HL-60 (cell line): ENCODE results near the gene SH3GL3.

Experiments
- DNase-seq, 2 experiments: peaks; one replicate each; pipeline ENCODE4 v3.0.0-alpha.2; 2010 to 2020; ENCODE audit warnings: low read depth in 1 of 2, low spot score in 1 of 2
- H3K27ac ChIP-seq: fragments of 250-450 bp; sonication (Bioruptor Pico); replicated peaks from 2 replicates; pipeline ENCODE4 v1.5.1; 2020; ENCODE audit warnings: mild to moderate bottlenecking, moderate library complexity
- H3K27me3 ChIP-seq: fragments of 250-450 bp; sonication (Bioruptor Pico); 2 replicates; pipeline ENCODE4 v1.5.1; 2021; ENCODE audit warnings: mild to moderate bottlenecking, moderate library complexity; ENCODE audit not compliant: insufficient read depth, poor library complexity, severe bottlenecking
- H3K4me3 ChIP-seq: replicated peaks from 2 replicates; pipeline ENCODE4 v1.5.1; 2011; ENCODE audit warnings: mild to moderate bottlenecking, control low read depth, low read length; ENCODE audit not compliant: insufficient read depth
- GABPA ChIP-seq: IDR thresholded peaks from 2 replicates; pipeline ENCODE4 v1.6.1; 2012; ENCODE audit warnings: low read depth
- POLR2AphosphoS5 ChIP-seq: IDR thresholded peaks from 2 replicates; pipeline ENCODE4 v1.6.1; 2012; ENCODE audit warnings: low read depth
- SPI1 ChIP-seq: IDR thresholded peaks from 2 replicates; pipeline ENCODE4 v1.6.1; 2012; ENCODE audit warnings: low read depth, mild to moderate bottlenecking, borderline replicate concordance
- TF ChIP-seq, protein P1 (sequence below): IDR thresholded peaks from one replicate; pipeline ENCODE4 v1.5.1; 2011; ENCODE audit warnings: low read length, control low read depth, inconsistent platforms; ENCODE audit not compliant: insufficient read depth
- TF ChIP-seq, protein P2 (sequence below): IDR thresholded peaks from 2 replicates; pipeline ENCODE4 v1.6.1; 2012; ENCODE audit warnings: low read depth; ENCODE audit not compliant: insufficient replicate concordance

Gene SH3GL3

DNA sequence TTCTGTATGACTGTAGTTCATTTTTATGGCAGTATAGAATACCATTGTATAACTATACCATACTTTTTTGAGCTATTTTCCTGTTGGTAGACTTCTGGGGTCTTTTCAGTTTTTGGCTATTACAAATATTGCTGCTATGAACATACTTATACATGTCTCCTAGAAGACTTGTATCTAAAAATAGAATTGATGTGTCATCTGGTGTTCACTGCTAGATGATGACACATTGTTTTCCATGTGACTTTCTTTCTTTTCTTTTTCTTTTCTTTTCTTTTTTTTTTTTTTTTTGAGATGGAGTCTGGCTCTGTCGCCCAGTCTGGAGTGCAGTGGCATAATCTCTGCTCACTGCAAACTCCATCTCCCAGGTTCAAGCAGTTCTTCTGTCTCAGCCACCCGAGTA lies 69.8 kb downstream of the SH3GL3 start:
- TF ChIP-seq POLR2AphosphoS5: no peak
- TF ChIP-seq, protein P1, sequence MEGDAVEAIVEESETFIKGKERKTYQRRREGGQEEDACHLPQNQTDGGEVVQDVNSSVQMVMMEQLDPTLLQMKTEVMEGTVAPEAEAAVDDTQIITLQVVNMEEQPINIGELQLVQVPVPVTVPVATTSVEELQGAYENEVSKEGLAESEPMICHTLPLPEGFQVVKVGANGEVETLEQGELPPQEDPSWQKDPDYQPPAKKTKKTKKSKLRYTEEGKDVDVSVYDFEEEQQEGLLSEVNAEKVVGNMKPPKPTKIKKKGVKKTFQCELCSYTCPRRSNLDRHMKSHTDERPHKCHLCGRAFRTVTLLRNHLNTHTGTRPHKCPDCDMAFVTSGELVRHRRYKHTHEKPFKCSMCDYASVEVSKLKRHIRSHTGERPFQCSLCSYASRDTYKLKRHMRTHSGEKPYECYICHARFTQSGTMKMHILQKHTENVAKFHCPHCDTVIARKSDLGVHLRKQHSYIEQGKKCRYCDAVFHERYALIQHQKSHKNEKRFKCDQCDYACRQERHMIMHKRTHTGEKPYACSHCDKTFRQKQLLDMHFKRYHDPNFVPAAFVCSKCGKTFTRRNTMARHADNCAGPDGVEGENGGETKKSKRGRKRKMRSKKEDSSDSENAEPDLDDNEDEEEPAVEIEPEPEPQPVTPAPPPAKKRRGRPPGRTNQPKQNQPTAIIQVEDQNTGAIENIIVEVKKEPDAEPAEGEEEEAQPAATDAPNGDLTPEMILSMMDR: no peak
- TF ChIP-seq GABPA: no peak
- TF ChIP-seq, protein P2, sequence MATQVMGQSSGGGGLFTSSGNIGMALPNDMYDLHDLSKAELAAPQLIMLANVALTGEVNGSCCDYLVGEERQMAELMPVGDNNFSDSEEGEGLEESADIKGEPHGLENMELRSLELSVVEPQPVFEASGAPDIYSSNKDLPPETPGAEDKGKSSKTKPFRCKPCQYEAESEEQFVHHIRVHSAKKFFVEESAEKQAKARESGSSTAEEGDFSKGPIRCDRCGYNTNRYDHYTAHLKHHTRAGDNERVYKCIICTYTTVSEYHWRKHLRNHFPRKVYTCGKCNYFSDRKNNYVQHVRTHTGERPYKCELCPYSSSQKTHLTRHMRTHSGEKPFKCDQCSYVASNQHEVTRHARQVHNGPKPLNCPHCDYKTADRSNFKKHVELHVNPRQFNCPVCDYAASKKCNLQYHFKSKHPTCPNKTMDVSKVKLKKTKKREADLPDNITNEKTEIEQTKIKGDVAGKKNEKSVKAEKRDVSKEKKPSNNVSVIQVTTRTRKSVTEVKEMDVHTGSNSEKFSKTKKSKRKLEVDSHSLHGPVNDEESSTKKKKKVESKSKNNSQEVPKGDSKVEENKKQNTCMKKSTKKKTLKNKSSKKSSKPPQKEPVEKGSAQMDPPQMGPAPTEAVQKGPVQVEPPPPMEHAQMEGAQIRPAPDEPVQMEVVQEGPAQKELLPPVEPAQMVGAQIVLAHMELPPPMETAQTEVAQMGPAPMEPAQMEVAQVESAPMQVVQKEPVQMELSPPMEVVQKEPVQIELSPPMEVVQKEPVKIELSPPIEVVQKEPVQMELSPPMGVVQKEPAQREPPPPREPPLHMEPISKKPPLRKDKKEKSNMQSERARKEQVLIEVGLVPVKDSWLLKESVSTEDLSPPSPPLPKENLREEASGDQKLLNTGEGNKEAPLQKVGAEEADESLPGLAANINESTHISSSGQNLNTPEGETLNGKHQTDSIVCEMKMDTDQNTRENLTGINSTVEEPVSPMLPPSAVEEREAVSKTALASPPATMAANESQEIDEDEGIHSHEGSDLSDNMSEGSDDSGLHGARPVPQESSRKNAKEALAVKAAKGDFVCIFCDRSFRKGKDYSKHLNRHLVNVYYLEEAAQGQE: no peak
- no peak for TF ChIP-seq SPI1
- no peak for DNase-seq
- H3K4me3 ChIP-seq: no peak overlapping the region
- H3K27me3 ChIP-seq: no peaks in the 10 kb centered on the region
- H3K27ac ChIP-seq: no peak overlapping the region

DNA sequence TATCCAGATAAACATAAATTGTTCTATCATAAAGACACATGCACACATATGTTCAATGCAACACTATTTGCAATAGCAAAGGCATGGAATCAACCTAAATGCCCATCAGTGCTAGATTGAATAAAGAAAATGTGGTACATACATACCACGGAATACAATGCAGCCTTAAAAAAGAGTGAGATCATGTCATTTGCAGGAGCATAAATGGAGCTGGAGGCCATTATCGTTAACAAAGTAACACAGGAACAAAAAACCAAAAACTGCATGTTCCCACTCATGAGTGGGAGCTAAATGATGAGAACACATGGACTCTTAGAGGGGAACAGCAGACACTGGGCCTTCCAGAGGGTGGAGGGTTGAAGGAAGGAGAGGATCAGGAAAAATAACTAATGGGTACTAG lies 79.2 kb downstream of the SH3GL3 start:
- no peak for DNase-seq

DNA sequence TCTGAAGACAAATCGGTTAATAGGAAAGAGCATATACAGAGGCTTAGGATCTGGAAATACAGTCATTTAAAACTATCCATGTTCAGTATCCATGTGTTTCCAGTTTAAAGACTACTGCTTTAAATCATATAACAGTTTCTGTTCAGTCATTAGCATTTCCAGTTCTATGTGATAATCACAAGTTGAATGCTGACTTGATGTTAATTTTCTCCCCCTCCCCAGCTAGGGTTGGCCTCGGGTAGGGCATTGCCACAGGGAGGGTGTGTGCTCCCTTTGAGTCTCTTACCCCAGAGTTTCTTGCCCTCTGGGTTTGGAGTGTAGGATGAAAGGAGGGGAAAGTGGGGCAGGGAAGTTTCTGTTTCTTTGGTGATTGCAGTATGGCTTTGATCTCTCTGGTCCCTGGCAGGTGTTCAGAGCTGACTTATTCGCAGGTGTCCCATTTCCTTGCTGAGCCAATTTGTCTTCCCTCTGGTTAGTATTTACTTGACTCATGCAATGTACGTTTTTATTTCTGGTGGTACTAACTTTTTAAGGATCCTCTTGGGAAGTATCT lies 86.3 kb downstream of the SH3GL3 start:
- Histone ChIP-seq H3K27me3 (peaks cover 2% of the 10 kb centered on the region), H3K27ac (no peak overlapping the region), H3K4me3 (no peak overlapping the region)
- DNase-seq: no peak
- no peak for TF ChIP-seq SPI1
- TF ChIP-seq POLR2AphosphoS5: no peak
- no peak for TF ChIP-seq GABPA
- TF ChIP-seq, protein P1: no peak
- TF ChIP-seq, protein P2: no peak

More for the DNA sequence above, 79.2 kb downstream of the SH3GL3 start:
- TF ChIP-seq, protein P1: no peak
- TF ChIP-seq POLR2AphosphoS5 (no peak), GABPA (no peak), SPI1 (no peak)
- TF ChIP-seq, protein P2: no peak
- H3K27ac ChIP-seq: no peak overlapping the region
- H3K27me3 ChIP-seq: no peaks in the 10 kb centered on the region
- no peak overlapping the region for H3K4me3 ChIP-seq
